ENCODE measurements around the gene ZBTB7C.
"Not testable (repeated sequence)": the region's sequence is repeated elsewhere in the genome, so short reads cannot be mapped to it uniquely, and the experiment has no call there.

ZBTB7C gene

DNA sequence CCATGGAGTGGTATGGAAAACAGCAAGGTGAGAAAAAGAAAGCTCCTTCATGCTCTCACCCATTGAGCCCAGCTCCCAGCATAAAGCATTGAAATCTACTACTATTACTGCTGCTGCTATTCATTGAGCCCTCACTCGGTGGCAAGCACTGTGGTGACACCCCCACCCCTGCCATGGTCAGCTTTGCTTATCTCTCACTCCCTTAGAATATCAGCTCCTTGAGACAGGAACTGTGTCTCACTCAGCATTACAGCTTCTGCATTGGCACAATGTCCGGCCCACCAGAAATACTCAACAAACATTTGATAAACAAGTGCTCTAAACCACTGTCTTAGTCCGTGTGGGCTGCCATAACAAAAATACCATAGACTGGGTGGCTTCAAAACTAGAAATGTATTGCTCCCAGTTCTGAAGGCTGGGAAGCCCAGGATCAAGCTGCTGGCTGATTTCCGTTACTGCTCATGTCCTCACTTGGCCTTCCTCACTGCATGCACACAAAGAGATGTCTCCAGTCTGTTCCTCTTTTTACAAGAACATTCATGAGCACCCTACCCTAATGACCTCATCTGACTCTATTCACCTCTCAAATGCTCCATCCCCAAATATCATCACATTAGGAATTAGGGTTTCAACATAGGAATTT, 116.3 kb downstream of the ZBTB7C start:
- Histone ChIP-seq H3K27me3 (ENCODE audit: control insufficient read depth, insufficient read depth, low read length) (no peaks in the 10 kb centered on the region), H3K9me3 (ENCODE audit: control insufficient read depth, insufficient read depth, low read length) (no peaks in the 10 kb centered on the region), H3K4me1 (ENCODE audit: control insufficient read depth, insufficient read depth, low read length) (peaks cover 7% of the 10 kb centered on the region), H3K4me3 (ENCODE audit: low read length) (no peak overlapping the region), H3K36me3 (ENCODE audit: control insufficient read depth, insufficient read depth, low read length) (no peaks in the 10 kb centered on the region), H3K27ac (ENCODE audit: low read length) (no peak overlapping the region)
- DNase-seq (ENCODE audit: low read depth, low spot score), result no peak
- no CpG with 5 or more reads among the region's 4 CpGs for WGBS (ENCODE audit: insufficient coverage, insufficient read length)

DNA sequence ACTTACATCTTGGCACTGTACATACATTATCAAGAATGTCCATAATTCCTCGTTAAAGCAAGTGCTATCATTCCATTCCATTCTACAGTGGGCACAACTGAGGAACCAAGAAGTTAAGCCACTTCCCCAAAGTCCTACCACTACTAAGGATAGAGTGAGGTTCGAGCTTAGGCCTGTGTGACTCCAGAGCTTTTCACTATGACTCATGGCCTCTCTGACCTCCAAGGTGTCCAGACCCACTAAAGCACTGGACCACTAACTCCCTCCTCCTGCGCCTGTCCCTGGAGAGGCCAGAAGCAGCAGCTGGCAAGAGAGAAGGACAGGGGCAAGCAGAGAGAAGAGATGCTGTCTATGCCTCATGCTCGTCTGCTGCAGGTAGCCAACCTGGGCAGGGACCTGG, 117.0 kb downstream of the ZBTB7C start:
- H3K27ac ChIP-seq (ENCODE audit: low read length), result no peak overlapping the region

DNA sequence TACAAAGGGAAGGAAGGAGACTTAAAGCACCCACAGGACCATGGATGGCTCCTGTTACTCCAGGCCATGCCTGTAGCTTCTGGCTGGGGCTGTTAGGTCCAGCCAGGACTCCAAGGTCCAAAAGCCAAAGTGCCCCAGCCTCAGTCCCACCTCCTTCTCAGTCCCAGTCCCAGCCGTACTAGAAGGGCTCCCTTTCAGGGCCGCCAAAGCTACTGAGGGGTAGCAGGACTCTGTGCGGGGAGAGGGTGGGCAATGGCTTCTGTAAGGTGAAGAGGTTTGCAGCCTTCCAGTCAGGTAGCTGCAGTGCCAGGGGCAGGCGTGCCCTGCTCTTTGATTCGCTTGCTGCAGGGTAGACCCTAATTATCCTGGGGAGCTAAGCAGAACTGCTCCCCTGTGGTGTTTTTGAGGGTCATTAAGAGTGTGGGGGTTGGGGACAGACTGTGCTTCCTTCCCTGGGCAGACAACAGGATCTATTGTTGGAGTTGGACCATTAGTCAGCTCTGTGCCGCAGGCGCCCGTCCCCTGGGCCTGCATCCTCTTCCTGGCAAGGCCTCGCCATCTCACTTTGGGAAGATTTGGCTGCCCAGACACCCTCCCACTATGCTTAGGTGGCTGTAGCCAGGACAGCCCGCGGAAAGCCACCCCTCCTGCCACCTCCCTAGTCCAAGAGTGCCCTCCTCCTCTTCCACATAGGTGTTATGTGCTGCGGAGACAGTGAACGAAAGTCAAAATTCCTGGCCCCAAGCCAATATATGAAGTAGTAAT, 118.8 kb downstream of the ZBTB7C start:
- Histone ChIP-seq H3K4me3 (ENCODE audit: low read length) (no peak overlapping the region), H3K9me3 (ENCODE audit: control insufficient read depth, insufficient read depth, low read length) (no peaks in the 10 kb centered on the region), H3K27ac (ENCODE audit: low read length) (no peak overlapping the region), H3K36me3 (ENCODE audit: control insufficient read depth, insufficient read depth, low read length) (no peaks in the 10 kb centered on the region), H3K4me1 (ENCODE audit: control insufficient read depth, insufficient read depth, low read length) (peaks cover 7% of the 10 kb centered on the region), H3K27me3 (ENCODE audit: control insufficient read depth, insufficient read depth, low read length) (no peaks in the 10 kb centered on the region)
- no CpG with 5 or more reads among the region's 13 CpGs for WGBS (ENCODE audit: insufficient coverage, insufficient read length)
- DNase-seq (ENCODE audit: low read depth, low spot score), result no peak

More for the DNA sequence above, 117.0 kb downstream of the ZBTB7C start:
- Histone ChIP-seq H3K4me1 (ENCODE audit: control insufficient read depth, insufficient read depth, low read length) (peaks cover 7% of the 10 kb centered on the region), H3K4me3 (ENCODE audit: low read length) (no peak overlapping the region), H3K36me3 (ENCODE audit: control insufficient read depth, insufficient read depth, low read length) (no peaks in the 10 kb centered on the region), H3K27me3 (ENCODE audit: control insufficient read depth, insufficient read depth, low read length) (no peaks in the 10 kb centered on the region), H3K9me3 (ENCODE audit: control insufficient read depth, insufficient read depth, low read length) (no peaks in the 10 kb centered on the region)
- WGBS (ENCODE audit: insufficient coverage, insufficient read length), result no CpG with 5 or more reads among the region's 4 CpGs
- no peak for DNase-seq (ENCODE audit: low read depth, low spot score)

DNA sequence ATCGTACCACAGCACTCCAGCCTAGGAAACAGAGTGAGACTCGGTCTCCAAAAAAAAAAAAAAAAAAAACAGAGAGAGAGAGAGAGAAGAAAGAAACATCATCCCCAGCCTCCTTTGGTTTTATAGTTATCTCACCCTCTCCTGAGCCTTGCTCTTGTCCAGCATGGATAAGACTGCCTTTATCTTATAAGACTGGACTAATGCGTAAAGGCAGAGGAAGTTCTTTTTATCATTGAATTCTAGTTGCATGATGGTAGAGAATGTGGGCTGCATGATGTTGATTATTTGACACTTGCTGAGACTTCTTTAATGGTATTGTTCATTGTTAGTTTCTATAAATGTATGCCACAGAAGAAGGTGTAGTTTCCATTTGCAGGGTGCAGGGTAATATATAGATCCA, 124.4 kb downstream of the ZBTB7C start:
- H3K36me3 ChIP-seq (ENCODE audit: control insufficient read depth, insufficient read depth, low read length), result no peaks in the 10 kb centered on the region
- no peak for DNase-seq (ENCODE audit: low read depth, low spot score)
- no peak overlapping the region for H3K27ac ChIP-seq (ENCODE audit: low read length)
- no peak overlapping the region for H3K4me3 ChIP-seq (ENCODE audit: low read length)
- WGBS (ENCODE audit: insufficient coverage, insufficient read length), result no CpG with 5 or more reads among the region's 3 CpGs
- H3K27me3 ChIP-seq (ENCODE audit: control insufficient read depth, insufficient read depth, low read length), result no peaks in the 10 kb centered on the region
- no peaks in the 10 kb centered on the region for H3K9me3 ChIP-seq (ENCODE audit: control insufficient read depth, insufficient read depth, low read length)
- no peaks in the 10 kb centered on the region for H3K4me1 ChIP-seq (ENCODE audit: control insufficient read depth, insufficient read depth, low read length)

DNA sequence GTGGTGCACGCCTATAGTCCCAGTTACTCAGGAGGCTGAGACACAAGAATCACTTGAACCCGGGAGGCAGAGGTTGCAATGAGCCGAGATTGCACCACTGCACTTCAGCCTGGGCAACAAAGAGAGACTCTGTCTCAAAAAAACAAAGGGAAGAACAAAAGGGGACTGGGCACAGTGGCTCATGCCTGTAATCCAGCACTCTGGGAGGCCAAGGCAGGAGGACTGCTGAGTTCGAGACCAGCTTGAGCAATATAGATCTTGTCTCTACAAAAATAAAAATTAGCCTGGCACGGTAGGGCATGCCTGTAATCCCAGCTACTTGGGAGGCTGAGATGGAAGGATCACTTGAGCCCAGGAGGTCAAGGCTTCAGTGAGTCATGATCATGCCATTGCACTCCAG, 125.2 kb downstream of the ZBTB7C start:
- H3K27ac ChIP-seq (ENCODE audit: low read length); H3K9me3 ChIP-seq (ENCODE audit: control insufficient read depth, insufficient read depth, low read length); H3K27me3 ChIP-seq (ENCODE audit: control insufficient read depth, insufficient read depth, low read length); H3K4me1 ChIP-seq (ENCODE audit: control insufficient read depth, insufficient read depth, low read length); H3K4me3 ChIP-seq (ENCODE audit: low read length); DNase-seq (ENCODE audit: low read depth, low spot score); H3K36me3 ChIP-seq (ENCODE audit: control insufficient read depth, insufficient read depth, low read length): not testable (repeated sequence)
- no CpG with 5 or more reads among the region's 5 CpGs for WGBS (ENCODE audit: insufficient coverage, insufficient read length)

DNA sequence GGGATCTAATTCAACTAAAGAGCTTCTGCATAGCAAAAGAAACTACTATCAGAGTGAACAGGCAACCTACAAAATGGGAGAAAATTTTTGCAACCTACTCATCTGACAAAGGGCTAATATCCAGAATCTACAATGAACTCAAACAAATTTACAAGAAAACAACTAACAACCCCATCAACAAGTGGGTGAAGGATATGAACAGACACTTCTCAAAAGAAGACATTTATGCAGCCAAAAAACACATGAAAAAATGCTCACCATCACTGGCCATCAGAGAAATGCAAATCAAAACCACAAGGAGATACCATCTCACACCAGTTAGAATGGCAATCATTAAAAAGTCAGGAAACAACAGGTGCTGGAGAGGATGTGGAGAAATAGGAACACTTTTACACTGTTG, 127.7 kb downstream of the ZBTB7C start:
- not testable (repeated sequence) for H3K4me1 ChIP-seq (ENCODE audit: control insufficient read depth, insufficient read depth, low read length); H3K4me3 ChIP-seq (ENCODE audit: low read length); DNase-seq (ENCODE audit: low read depth, low spot score); H3K27me3 ChIP-seq (ENCODE audit: control insufficient read depth, insufficient read depth, low read length); H3K9me3 ChIP-seq (ENCODE audit: control insufficient read depth, insufficient read depth, low read length); H3K36me3 ChIP-seq (ENCODE audit: control insufficient read depth, insufficient read depth, low read length); H3K27ac ChIP-seq (ENCODE audit: low read length)

DNA sequence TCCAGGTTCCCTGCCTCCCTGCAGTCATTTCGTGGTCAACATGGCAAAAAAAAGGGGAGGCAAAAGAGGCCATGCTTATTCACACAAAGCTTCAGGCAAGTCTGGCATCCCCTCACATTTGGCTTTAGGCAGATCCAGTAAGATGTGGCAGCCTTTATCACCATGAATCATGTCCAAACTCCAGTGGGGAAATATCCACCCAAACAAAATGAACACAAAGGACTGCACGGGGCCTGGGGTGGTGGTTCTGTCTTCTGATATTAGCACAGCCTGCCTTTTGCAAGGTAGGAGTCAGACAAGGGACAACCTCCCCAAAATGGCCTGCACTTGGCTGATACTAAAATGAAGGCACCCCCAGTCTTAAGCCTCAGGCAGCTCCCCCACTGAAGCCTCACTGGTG, 129.9 kb downstream of the ZBTB7C start:
- Histone ChIP-seq H3K27me3 (ENCODE audit: control insufficient read depth, insufficient read depth, low read length) (no peaks in the 10 kb centered on the region), H3K9me3 (ENCODE audit: control insufficient read depth, insufficient read depth, low read length) (no peaks in the 10 kb centered on the region), H3K27ac (ENCODE audit: low read length) (no peak overlapping the region), H3K4me1 (ENCODE audit: control insufficient read depth, insufficient read depth, low read length) (no peaks in the 10 kb centered on the region), H3K36me3 (ENCODE audit: control insufficient read depth, insufficient read depth, low read length) (no peaks in the 10 kb centered on the region), H3K4me3 (ENCODE audit: low read length) (no peak overlapping the region)
- DNase-seq (ENCODE audit: low read depth, low spot score), result no peak
- no CpG with 5 or more reads among the region's 2 CpGs for WGBS (ENCODE audit: insufficient coverage, insufficient read length)

DNA sequence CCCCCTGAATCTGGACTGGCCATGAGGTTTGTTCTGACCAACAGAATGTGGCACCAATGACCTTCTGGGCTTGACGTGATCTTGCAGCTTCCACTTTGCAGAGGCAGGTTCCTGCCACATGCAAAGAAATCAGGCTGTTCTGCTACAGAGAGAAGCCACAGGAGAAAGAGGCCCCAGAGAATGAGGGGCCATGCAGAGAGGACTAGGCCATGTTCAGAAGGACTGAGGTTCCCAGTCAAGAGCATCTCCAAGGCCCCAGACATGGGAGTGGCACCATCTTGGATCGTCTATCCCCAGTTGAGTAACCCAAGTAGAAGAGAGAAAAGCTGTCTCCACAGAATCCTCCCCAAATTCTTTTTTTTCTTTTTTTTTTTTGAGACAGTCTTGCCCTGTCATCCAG, 131.1 kb downstream of the ZBTB7C start:
- H3K27me3 ChIP-seq (ENCODE audit: control insufficient read depth, insufficient read depth, low read length), result no peaks in the 10 kb centered on the region
- WGBS (ENCODE audit: insufficient coverage, insufficient read length), result no CpG with 5 or more reads among the region's 2 CpGs
- H3K4me1 ChIP-seq (ENCODE audit: control insufficient read depth, insufficient read depth, low read length), result no peaks in the 10 kb centered on the region
- no peak for DNase-seq (ENCODE audit: low read depth, low spot score)
- no peaks in the 10 kb centered on the region for H3K9me3 ChIP-seq (ENCODE audit: control insufficient read depth, insufficient read depth, low read length)
- H3K36me3 ChIP-seq (ENCODE audit: control insufficient read depth, insufficient read depth, low read length), result no peaks in the 10 kb centered on the region
- no peak overlapping the region for H3K4me3 ChIP-seq (ENCODE audit: low read length)
- H3K27ac ChIP-seq (ENCODE audit: low read length), result no peak overlapping the region

DNA sequence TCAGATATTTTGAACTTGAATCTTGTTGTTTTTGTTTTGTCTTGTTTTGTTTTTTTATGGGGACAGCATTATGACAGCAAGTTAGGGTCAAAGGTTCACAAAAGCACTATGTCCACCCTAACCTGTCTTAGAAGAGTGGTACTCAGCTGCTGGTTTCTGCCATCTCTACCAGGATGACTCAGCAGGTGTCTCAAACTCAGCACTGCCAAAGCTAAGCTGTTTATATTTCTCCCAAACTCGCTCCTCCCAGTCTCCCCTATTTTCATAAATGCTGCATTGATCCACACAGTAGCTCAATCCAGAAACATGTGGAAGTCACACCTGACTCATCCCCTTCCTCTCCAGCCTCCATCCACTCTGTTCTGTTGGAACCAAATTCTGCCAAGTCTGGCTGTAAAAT, 134.9 kb downstream of the ZBTB7C start:
- Histone ChIP-seq H3K27me3 (ENCODE audit: control insufficient read depth, insufficient read depth, low read length) (no peaks in the 10 kb centered on the region), H3K27ac (ENCODE audit: low read length) (no peak overlapping the region), H3K4me1 (ENCODE audit: control insufficient read depth, insufficient read depth, low read length) (no peaks in the 10 kb centered on the region), H3K36me3 (ENCODE audit: control insufficient read depth, insufficient read depth, low read length) (no peaks in the 10 kb centered on the region), H3K4me3 (ENCODE audit: low read length) (no peak overlapping the region), H3K9me3 (ENCODE audit: control insufficient read depth, insufficient read depth, low read length) (no peaks in the 10 kb centered on the region)
- WGBS (ENCODE audit: insufficient coverage, insufficient read length), result no CpG with 5 or more reads among the region's 1 CpG
- no peak for DNase-seq (ENCODE audit: low read depth, low spot score)

DNA sequence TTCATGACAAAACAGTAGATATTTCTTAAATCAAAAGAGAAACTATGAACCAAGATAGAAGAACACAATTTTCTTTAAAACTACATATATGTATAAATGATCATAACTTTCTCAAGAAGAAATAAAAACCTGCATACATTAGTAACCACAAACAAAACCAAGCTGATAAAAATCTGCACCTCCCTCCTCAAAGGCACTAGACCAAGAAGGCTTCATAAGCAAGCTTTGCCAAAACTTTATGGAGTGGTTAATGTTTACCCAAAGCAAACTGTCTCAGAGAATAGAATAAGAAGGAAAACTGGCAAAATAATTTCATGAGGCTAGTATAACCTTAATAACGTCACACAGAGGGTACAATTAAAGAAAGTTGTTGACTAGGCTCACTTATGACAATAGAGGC, 138.3 kb downstream of the ZBTB7C start:
- Histone ChIP-seq H3K9me3 (ENCODE audit: control insufficient read depth, insufficient read depth, low read length) (no peaks in the 10 kb centered on the region), H3K27me3 (ENCODE audit: control insufficient read depth, insufficient read depth, low read length) (no peaks in the 10 kb centered on the region), H3K36me3 (ENCODE audit: control insufficient read depth, insufficient read depth, low read length) (no peaks in the 10 kb centered on the region), H3K4me3 (ENCODE audit: low read length) (no peak overlapping the region), H3K4me1 (ENCODE audit: control insufficient read depth, insufficient read depth, low read length) (no peaks in the 10 kb centered on the region), H3K27ac (ENCODE audit: low read length) (no peak overlapping the region)
- no peak for DNase-seq (ENCODE audit: low read depth, low spot score)
- WGBS (ENCODE audit: insufficient coverage, insufficient read length), result no CpG with 5 or more reads among the region's 1 CpG

DNA sequence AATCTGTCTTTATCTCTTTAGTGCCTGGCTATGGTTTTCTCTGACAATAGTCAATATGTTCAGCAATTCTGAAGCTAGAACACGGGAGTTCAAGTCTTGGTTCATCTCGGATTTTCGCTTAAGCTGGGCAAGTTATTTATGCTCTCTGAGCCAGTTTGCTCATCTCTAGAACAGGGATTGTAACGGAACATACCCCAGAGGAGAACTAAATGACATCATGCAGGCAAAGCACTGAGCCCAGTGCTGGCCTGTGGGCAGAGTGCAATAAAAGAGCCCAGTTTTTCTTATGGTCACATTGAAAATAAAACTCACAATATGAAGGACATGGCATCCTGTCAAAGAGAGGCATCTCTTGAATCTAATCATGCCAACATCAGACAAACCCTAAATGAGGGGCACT, 143.9 kb downstream of the ZBTB7C start:
- no peak for DNase-seq (ENCODE audit: low read depth, low spot score)
- Histone ChIP-seq H3K4me3 (ENCODE audit: low read length) (no peak overlapping the region), H3K9me3 (ENCODE audit: control insufficient read depth, insufficient read depth, low read length) (no peaks in the 10 kb centered on the region), H3K27me3 (ENCODE audit: control insufficient read depth, insufficient read depth, low read length) (no peaks in the 10 kb centered on the region), H3K27ac (ENCODE audit: low read length) (no peak overlapping the region), H3K4me1 (ENCODE audit: control insufficient read depth, insufficient read depth, low read length) (no peaks in the 10 kb centered on the region), H3K36me3 (ENCODE audit: control insufficient read depth, insufficient read depth, low read length) (no peaks in the 10 kb centered on the region)
- no CpG with 5 or more reads among the region's 4 CpGs for WGBS (ENCODE audit: insufficient coverage, insufficient read length)

Data from iPS DF 6.9 (cell line).